ENCODE data around the gene UMAD1. TPM values are rescaled to one million over a fixed set of nuclear protein-coding genes. Genes with fewer than 3 reads are reported as not detected.

The UMAD1 gene
- total and polyA plus RNA-seq, 12 donors: 3.5 to 24.7 (median 17.0) TPM

DNA sequence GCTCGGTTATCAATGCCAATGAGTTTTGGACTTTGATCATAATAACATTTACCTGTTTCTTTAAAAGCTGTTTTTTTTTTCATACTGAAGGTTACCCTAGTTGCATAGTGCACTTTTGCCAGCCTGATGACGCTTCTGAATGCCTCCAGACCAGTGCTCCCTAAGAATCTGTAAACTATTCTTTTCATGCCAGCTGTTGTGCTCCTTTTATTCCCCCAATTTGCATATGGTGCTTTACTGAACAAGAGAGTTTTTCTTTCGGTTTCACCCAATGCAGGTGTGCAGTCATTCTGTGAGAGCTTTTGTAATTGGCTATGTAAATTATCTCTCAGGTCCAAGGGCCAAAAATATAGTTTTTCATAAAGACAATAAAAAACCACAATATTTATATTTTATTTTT is 279.9 kb downstream of the UMAD1 start:
- ATAC-seq (no peak), DNase-seq (no peak)
- intact Hi-C loops (cut with DNase I): loop anchor here in 1 of 10 donors (10.0 kb wide), 1 partner anchor 114 kb away; no protein-coding TSS in a partner anchor
- Histone ChIP-seq H3K4me3 (no peak overlapping the region), H3K36me3 (no peaks in the 10 kb centered on the region), H3K4me1 (no peaks in the 10 kb centered on the region), H3K9me3 (no peaks in the 10 kb centered on the region), H3K27ac (no peak overlapping the region), H3K27me3 (no peaks in the 10 kb centered on the region)
- TF ChIP-seq, protein P1, sequence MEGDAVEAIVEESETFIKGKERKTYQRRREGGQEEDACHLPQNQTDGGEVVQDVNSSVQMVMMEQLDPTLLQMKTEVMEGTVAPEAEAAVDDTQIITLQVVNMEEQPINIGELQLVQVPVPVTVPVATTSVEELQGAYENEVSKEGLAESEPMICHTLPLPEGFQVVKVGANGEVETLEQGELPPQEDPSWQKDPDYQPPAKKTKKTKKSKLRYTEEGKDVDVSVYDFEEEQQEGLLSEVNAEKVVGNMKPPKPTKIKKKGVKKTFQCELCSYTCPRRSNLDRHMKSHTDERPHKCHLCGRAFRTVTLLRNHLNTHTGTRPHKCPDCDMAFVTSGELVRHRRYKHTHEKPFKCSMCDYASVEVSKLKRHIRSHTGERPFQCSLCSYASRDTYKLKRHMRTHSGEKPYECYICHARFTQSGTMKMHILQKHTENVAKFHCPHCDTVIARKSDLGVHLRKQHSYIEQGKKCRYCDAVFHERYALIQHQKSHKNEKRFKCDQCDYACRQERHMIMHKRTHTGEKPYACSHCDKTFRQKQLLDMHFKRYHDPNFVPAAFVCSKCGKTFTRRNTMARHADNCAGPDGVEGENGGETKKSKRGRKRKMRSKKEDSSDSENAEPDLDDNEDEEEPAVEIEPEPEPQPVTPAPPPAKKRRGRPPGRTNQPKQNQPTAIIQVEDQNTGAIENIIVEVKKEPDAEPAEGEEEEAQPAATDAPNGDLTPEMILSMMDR (IDR thresholded peaks at IDR 0.05): no peak
- 90 to 92% methylated on average over 3 of the region's 3 CpGs for WGBS, 2 donors

DNA sequence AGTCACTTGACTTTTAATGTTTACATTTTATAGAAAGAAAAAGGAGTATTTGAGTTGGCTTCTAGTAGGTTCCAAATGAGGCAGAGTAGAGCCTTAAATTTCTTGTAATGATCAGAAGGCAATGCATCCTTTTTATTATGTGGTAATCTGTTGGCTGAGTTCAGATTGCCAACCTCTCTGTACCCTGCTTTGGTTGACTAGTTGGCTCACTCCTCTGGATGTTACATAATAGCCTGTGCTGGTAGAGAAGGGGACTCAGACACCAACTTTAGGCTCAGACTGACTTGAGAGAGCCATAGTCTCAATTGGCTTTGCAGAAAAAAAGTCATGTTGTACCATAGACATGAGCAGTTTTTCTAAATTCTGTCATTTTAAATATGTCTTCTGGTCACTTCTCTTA is 281.3 kb downstream of the UMAD1 start:
- H3K9me3 ChIP-seq: no peaks in the 10 kb centered on the region
- no peaks in the 10 kb centered on the region for H3K27me3 ChIP-seq
- intact Hi-C loops (cut with DNase I): loop anchor here in 1 of 10 donors (10.0 kb wide), 1 partner anchor 113 kb away; no protein-coding TSS in a partner anchor
- DNase-seq (no peak), ATAC-seq (no peak)
- H3K4me1 ChIP-seq: no peaks in the 10 kb centered on the region
- no peaks in the 10 kb centered on the region for H3K36me3 ChIP-seq
- H3K27ac ChIP-seq: no peak overlapping the region
- no peak overlapping the region for H3K4me3 ChIP-seq
- TF ChIP-seq, protein P1 (IDR thresholded peaks at IDR 0.05): no peak

DNA sequence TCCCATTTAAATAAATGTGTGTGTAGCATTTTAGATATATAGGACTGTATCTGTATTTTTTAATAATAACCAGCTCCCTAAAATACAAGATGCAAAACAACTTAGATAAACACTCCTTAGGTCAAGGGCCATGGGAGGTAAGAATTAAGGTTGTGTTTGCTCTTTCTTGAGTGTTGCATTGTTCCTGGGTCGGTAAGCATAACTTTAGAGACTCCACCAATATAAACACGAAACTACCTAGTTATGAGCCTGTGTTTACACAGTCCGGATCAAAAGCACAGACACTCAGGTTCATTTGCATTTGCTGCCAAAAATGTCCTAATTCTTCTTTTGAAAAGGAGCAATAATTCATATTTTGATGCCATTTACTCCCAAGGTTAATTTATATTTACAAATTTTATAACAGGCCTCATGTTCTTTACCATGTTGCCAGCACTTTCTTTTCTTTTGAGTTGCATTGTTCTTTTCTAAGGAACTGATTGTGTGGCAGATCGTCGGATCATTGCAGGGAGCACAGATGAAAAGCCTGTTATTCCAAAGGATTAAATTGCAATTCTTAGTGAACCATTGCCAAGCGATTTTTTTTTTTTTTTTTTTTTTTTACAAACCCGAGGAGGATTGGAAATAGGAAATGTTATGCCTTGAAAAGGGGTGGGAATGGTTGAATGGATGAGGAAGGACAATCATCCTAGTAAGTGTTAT is 282.3 kb downstream of the UMAD1 start:
- Histone ChIP-seq H3K36me3 (no peaks in the 10 kb centered on the region), H3K27ac (no peak overlapping the region), H3K4me1 (no peaks in the 10 kb centered on the region), H3K4me3 (no peak overlapping the region), H3K9me3 (no peaks in the 10 kb centered on the region), H3K27me3 (no peaks in the 10 kb centered on the region)
- no peak for ATAC-seq
- WGBS, 2 donors: 72 to 73% methylated on average over 7 of the region's 7 CpGs
- intact Hi-C loops (cut with DNase I): loop anchor here in 1 of 10 donors (10.0 kb wide), 1 partner anchor 112 kb away; no protein-coding TSS in a partner anchor
- TF ChIP-seq, protein P1 (IDR thresholded peaks at IDR 0.05): no peak
- DNase-seq: no peak

DNA sequence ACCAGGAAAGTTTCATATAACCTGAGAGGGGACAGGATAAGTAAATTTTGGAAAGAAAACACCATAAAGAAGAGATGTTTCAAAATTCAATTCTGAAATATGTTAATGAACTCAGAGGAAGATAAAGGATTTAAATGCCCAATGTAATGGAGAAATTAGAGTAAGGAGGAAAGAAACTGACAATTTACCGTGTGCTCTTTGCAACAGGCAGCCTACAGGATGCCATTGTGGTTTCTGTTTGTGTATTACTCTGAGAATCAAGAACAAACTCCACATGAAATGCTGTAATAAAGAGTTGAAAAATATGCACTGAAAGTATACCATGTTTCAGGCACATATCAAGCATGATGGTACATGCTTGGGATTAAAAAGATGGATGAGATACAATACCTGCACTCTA is 283.3 kb downstream of the UMAD1 start:
- Histone ChIP-seq H3K27me3 (no peaks in the 10 kb centered on the region), H3K36me3 (no peaks in the 10 kb centered on the region), H3K27ac (no peak overlapping the region), H3K9me3 (no peaks in the 10 kb centered on the region), H3K4me1 (no peaks in the 10 kb centered on the region), H3K4me3 (no peak overlapping the region)
- TF ChIP-seq, protein P1 (IDR thresholded peaks at IDR 0.05): no peak
- WGBS, 2 donors: 67 to 83% methylated on average over 1 of the region's 1 CpG
- no peak for ATAC-seq
- intact Hi-C loops (cut with DNase I): loop anchor here in 1 of 10 donors (10.0 kb wide), 1 partner anchor 111 kb away; no protein-coding TSS in a partner anchor
- no peak for DNase-seq
